ENCODE results near the gene G6PD. TPM values are rescaled to one million over a fixed set of nuclear protein-coding genes. Genes with fewer than 3 reads are reported as not detected.

Gene G6PD
- 86.4 TPM for total RNA-seq

GRCh38 chrX:154546354-154547244 lies at the start of gene G6PD:
Gene G6PD, minus strand, starts transcription at chrX:154546846. Its CDS starts 691 bp downstream, at chrX:154546155.
- peak within 1 kb of the TSS; percentile 78 for H3K27ac ChIP-seq
- H3K9me3 ChIP-seq = no peaks in the 10 kb centered on the region
- H3K4me3 ChIP-seq = peak within 1 kb of the TSS; percentile 44 to 58
- H3K27me3 ChIP-seq = no peaks in the 10 kb centered on the region
- H3K36me3 ChIP-seq = no peaks in the 10 kb centered on the region
- intact Hi-C loops (cut with DNase I) = no loop called here
- TF ChIP-seq POLR2AphosphoS5 (IDR thresholded peaks at IDR 0.05; ENCODE audit: insufficient read depth in 1 of 2, low read depth in 1 of 2) (no peak), POLR2A (IDR thresholded peaks at IDR 0.05) (no peak)
- TF ChIP-seq, protein P1, sequence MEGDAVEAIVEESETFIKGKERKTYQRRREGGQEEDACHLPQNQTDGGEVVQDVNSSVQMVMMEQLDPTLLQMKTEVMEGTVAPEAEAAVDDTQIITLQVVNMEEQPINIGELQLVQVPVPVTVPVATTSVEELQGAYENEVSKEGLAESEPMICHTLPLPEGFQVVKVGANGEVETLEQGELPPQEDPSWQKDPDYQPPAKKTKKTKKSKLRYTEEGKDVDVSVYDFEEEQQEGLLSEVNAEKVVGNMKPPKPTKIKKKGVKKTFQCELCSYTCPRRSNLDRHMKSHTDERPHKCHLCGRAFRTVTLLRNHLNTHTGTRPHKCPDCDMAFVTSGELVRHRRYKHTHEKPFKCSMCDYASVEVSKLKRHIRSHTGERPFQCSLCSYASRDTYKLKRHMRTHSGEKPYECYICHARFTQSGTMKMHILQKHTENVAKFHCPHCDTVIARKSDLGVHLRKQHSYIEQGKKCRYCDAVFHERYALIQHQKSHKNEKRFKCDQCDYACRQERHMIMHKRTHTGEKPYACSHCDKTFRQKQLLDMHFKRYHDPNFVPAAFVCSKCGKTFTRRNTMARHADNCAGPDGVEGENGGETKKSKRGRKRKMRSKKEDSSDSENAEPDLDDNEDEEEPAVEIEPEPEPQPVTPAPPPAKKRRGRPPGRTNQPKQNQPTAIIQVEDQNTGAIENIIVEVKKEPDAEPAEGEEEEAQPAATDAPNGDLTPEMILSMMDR (IDR thresholded peaks at IDR 0.05) = no peak
- H3K4me1 ChIP-seq = peaks cover 44% of the 10 kb centered on the region
- no peak for DNase-seq (ENCODE audit: extremely low spot score in 2 of 2)

GRCh38 chrX:154595559-154596249 lies 49.1 kb upstream of the G6PD start:
- DNase-seq (ENCODE audit: extremely low spot score in 2 of 2) = no peak
- no peaks in the 10 kb centered on the region for H3K9me3 ChIP-seq
- H3K27ac ChIP-seq = no peak overlapping the region
- no peaks in the 10 kb centered on the region for H3K36me3 ChIP-seq
- no peaks in the 10 kb centered on the region for H3K4me1 ChIP-seq
- no peaks in the 10 kb centered on the region for H3K27me3 ChIP-seq
- TF ChIP-seq, protein P1 (IDR thresholded peaks at IDR 0.05) = no peak
- TF ChIP-seq POLR2AphosphoS5 (IDR thresholded peaks at IDR 0.05; ENCODE audit: insufficient read depth in 1 of 2, low read depth in 1 of 2) (no peak), POLR2A (IDR thresholded peaks at IDR 0.05) (no peak)
- intact Hi-C loops (cut with DNase I) = no loop called here
- no peak overlapping the region for H3K4me3 ChIP-seq

DNA sequence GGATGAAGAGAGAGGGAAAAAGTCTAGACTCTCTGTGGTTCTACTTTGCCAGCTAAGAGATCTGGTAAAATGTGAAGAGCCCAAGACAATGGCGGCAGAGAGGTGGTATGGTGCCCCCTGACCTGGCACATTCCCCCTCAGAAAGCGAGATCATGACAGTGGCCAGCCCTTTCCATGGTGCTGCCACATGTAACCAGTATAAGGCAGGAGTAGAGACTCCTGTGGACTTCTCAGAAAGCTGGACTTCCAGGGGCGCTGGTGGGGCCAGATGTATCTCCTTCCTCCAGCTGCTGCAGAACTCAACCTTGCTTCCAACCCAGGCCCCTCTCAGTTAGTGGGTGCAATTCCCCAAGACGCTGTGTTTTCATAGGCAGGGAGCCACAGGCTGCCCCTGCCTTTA lies 47.8 kb upstream of the G6PD start:
- intact Hi-C loops (cut with DNase I) = no loop called here
- Histone ChIP-seq H3K27me3 (no peaks in the 10 kb centered on the region), H3K27ac (no peak overlapping the region), H3K9me3 (no peaks in the 10 kb centered on the region), H3K4me1 (no peaks in the 10 kb centered on the region), H3K36me3 (no peaks in the 10 kb centered on the region), H3K4me3 (no peak overlapping the region)
- DNase-seq (ENCODE audit: extremely low spot score in 2 of 2) = no peak
- TF ChIP-seq POLR2AphosphoS5 (IDR thresholded peaks at IDR 0.05; ENCODE audit: insufficient read depth in 1 of 2, low read depth in 1 of 2) (no peak), POLR2A (IDR thresholded peaks at IDR 0.05) (no peak)
- TF ChIP-seq, protein P1 (IDR thresholded peaks at IDR 0.05) = no peak

- Histone ChIP-seq H3K4me1 (no peaks in the 10 kb centered on the region), H3K27ac (no peak overlapping the region), H3K27me3 (no peaks in the 10 kb centered on the region), H3K9me3 (no peaks in the 10 kb centered on the region), H3K36me3 (no peaks in the 10 kb centered on the region), H3K4me3 (no peak overlapping the region)
- intact Hi-C loops (cut with DNase I) = no loop called here
- DNase-seq (ENCODE audit: extremely low spot score in 2 of 2) = no peak
- TF ChIP-seq POLR2A (IDR thresholded peaks at IDR 0.05) (no peak), POLR2AphosphoS5 (IDR thresholded peaks at IDR 0.05; ENCODE audit: insufficient read depth in 1 of 2, low read depth in 1 of 2) (no peak)
- TF ChIP-seq, protein P1 (IDR thresholded peaks at IDR 0.05) = no peak
These were observed 46.6 kb upstream of the G6PD start for GRCh38 chrX:154593201-154593600.
